Activated naive CD4-positive, alpha-beta T cell treated with anti-CD3 and anti-CD28 coated beads for 36 hours (primary cell): ENCODE results near the gene IRX1. TPM values are rescaled to one million over a fixed set of nuclear protein-coding genes. Genes with fewer than 3 reads are reported as not detected.

Experiments
- CTCF ChIA-PET: fragments of 350-600 bp; sonication (Branson Sonifier 250); formaldehyde crosslinking; loops from one replicate; lab custom pipeline; 2021; ENCODE audit warnings: antibody characterized with exemption; lab: Charles Lee
- DNase-seq: peaks from one replicate; pipeline ENCODE4 v3.0.0-alpha.2; 2020
- H3K27ac Mint-ChIP-seq: one replicate; pipeline ENCODE4 v1.8.0; 2021; ENCODE audit warnings: mild to moderate bottlenecking, mixed read lengths
- H3K27me3 Mint-ChIP-seq: one replicate; pipeline ENCODE4 v1.8.0; 2021; ENCODE audit warnings: low read depth, mixed read lengths
- H3K36me3 Mint-ChIP-seq: one replicate; pipeline ENCODE4 v1.8.0; 2021; ENCODE audit warnings: low read depth, mixed read lengths
- H3K4me1 Mint-ChIP-seq: one replicate; pipeline ENCODE4 v1.8.0; 2021; ENCODE audit warnings: low read depth, mixed read lengths
- H3K4me3 Mint-ChIP-seq: one replicate; pipeline ENCODE4 v1.8.0; 2021; ENCODE audit warnings: mild to moderate bottlenecking, moderate library complexity, mixed read lengths
- H3K9me3 Mint-ChIP-seq: one replicate; pipeline ENCODE4 v1.8.0; 2021; ENCODE audit warnings: mixed read lengths
- intact Hi-C: fragments of 100-400 bp; cut with micrococcal nuclease; formaldehyde crosslinking; loops from one replicate; pipeline ENCODE4 v1.15.1; 2023
- total RNA-seq, 2 experiments: library from RNA; stranded (reverse); gene quantifications; one replicate each; pipeline ENCODE4 v1.2.3, GENCODE V29; 2021

IRX1 gene
- not detected for total RNA-seq

- H3K27ac Mint-ChIP-seq = no peak within 1 kb of the TSS
- no peak for DNase-seq
- H3K27me3 Mint-ChIP-seq = peaks cover 64% of the 10 kb centered on the region
- CTCF ChIA-PET = no interaction called here
- peaks cover 14% of the 10 kb centered on the region for H3K4me1 Mint-ChIP-seq
- H3K9me3 Mint-ChIP-seq = no peaks in the 10 kb centered on the region
- intact Hi-C loops = loop anchor here (5.0 kb wide), 2 partner anchors 853 to 1713 kb away; partner anchors contain the start of gene IRX4
- peaks cover 3% of the 10 kb centered on the region for H3K36me3 Mint-ChIP-seq
- H3K4me3 Mint-ChIP-seq = no peak within 1 kb of the TSS
Observed at GRCh38 chr5:3595006-3595961, at the start of gene IRX1. IRX1 (plus strand) TSS chr5:3595832; CDS start chr5:3596106, 274 bp downstream.

GRCh38 chr5:3546028-3546427, 49.6 kb upstream of the IRX1 start:
- H3K4me1 Mint-ChIP-seq = no peaks in the 10 kb centered on the region
- peaks cover 2% of the 10 kb centered on the region for H3K27me3 Mint-ChIP-seq
- H3K27ac Mint-ChIP-seq = no peak overlapping the region
- CTCF ChIA-PET = no interaction called here
- H3K9me3 Mint-ChIP-seq = peaks cover 3% of the 10 kb centered on the region
- intact Hi-C loops = no loop called here
- no peak overlapping the region for H3K4me3 Mint-ChIP-seq
- no peak for DNase-seq
- no peaks in the 10 kb centered on the region for H3K36me3 Mint-ChIP-seq

DNA sequence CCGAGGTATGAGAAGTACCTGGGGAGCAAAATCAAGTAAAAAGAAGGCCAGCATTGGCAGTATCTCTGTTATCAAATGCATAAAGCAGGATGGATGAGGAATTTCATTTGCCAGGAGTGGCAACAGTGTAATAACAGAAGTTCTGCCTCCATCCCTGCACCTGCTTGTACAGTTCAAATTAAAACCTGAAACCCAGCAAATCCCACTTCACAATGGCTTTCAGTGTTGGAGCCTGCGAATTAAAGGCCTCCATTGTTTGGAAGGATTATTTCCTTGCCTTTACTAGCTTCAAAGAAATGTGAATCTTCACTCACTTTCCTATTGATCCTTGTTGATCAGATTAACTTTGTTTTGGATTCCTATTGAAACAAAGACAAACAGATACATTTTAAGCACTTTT, 31.5 kb upstream of the IRX1 start:
- DNase-seq = no peak
- CTCF ChIA-PET = interaction anchor here (0.6 kb wide), 1 partner anchor 1908 kb away, joined by 3 read pairs; no protein-coding TSS in a partner anchor

GRCh38 chr5:3564827-3565518, 30.7 kb upstream of the IRX1 start:
- Mint-ChIP-seq H3K27ac (no peak overlapping the region), H3K27me3 (peaks cover 6% of the 10 kb centered on the region), H3K9me3 (peaks cover 17% of the 10 kb centered on the region), H3K4me3 (no peak overlapping the region), H3K36me3 (no peaks in the 10 kb centered on the region), H3K4me1 (no peaks in the 10 kb centered on the region)
- DNase-seq = no peak
- intact Hi-C loops = no loop called here
- CTCF ChIA-PET = no interaction called here

More for the DNA sequence above, 31.5 kb upstream of the IRX1 start:
- intact Hi-C loops = no loop called here
- Mint-ChIP-seq H3K36me3 (no peaks in the 10 kb centered on the region), H3K9me3 (peaks cover 17% of the 10 kb centered on the region), H3K4me3 (no peak overlapping the region), H3K27ac (no peak overlapping the region), H3K27me3 (peaks cover 6% of the 10 kb centered on the region), H3K4me1 (no peaks in the 10 kb centered on the region)

DNA sequence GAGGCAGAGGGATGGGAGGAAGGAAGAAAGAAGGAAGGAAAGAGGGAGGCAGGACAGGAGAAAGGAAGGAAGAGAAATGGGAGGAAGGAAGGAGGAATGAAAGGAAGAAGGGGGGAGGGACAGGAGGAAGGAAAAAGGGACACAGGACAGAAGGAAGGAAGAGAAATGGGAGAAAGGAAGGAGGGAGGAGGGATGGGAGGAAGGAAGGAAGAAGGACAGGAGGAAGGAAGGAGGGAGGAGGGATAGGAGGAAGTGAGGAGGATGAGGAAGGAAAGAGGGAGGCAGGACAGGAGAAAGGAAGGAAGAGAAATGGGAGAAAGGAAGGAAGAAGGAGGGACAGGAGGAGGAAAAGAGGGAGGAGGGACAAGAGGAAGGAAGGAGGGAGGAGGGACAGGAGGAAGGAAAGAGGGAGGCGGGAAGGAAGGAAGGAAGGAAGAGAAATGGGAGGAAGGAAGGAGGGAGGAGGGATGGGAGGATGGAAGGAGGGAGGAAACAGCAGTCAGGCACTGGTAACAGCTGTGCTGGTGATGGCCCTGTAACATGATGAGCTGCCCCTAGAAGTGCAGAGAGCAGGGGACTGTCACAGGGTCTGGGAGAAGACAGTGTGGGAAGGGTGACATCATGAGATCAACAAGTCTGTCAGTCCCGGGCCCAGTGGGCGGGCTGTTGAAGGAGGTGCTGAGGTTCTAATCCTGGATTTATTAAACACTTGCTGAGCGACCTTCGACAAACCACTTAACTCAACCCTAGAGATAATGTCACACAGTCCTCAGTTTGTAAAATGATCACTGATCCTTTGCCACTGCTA, 10.7 kb upstream of the IRX1 start:
- CTCF ChIA-PET = no interaction called here
- DNase-seq = no peak
- Mint-ChIP-seq H3K36me3 (peaks cover under 1% of the 10 kb centered on the region), H3K4me3 (no peak overlapping the region), H3K4me1 (peaks cover under 1% of the 10 kb centered on the region), H3K9me3 (no peaks in the 10 kb centered on the region), H3K27me3 (peaks cover 42% of the 10 kb centered on the region), H3K27ac (no peak overlapping the region)
- intact Hi-C loops = no loop called here

DNA sequence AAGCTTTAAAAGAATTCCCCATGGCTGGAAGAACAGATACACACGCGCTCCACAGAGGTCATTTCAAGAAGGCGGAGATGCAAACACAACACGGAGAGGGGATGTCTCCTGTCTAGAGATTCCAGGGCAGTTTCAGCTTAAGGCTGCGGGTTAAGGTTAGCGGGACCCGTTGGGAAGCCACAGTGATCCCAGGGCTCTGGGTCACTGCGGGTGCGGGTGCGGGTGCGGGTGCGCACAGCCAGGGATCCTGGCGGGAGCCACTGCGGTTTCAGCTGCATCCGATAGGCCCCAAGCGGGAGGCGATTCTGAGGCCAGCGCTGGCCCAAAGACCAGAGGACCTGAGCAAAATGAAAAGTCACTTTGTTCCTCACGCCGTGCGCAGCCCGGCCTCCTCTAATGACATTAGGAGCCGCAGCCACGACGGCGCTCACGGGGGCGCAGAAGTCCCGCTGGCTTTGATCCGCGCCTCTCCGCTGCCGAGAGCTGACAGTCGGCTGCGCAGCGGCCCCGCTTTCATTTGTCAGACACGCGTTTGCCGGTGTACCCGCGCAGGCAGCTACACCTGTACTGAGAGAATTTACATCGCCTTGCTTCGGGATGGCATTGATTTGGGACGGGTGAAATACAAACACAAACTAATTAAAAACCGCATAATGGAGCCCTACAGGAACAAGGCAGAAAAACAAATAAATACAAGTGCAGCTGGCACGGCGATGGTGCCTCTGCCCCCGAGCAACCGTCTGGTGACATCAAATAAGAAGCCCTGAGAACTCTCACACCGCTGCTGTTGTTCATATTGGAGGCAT, 5.3 kb upstream of the IRX1 start:
- no peak overlapping the region for H3K27ac Mint-ChIP-seq
- no peak overlapping the region for H3K4me3 Mint-ChIP-seq
- intact Hi-C loops = no loop called here
- H3K9me3 Mint-ChIP-seq = no peaks in the 10 kb centered on the region
- H3K36me3 Mint-ChIP-seq = peaks cover 4% of the 10 kb centered on the region
- peaks cover 68% of the 10 kb centered on the region for H3K27me3 Mint-ChIP-seq
- CTCF ChIA-PET = no interaction called here
- H3K4me1 Mint-ChIP-seq = peaks cover 8% of the 10 kb centered on the region
- no peak for DNase-seq

- DNase-seq = no peak
- Mint-ChIP-seq H3K27ac (no peak overlapping the region), H3K36me3 (peaks cover 4% of the 10 kb centered on the region), H3K4me3 (no peak overlapping the region), H3K4me1 (peaks cover 8% of the 10 kb centered on the region), H3K9me3 (no peaks in the 10 kb centered on the region), H3K27me3 (peaks cover 65% of the 10 kb centered on the region)
- intact Hi-C loops = no loop called here
- CTCF ChIA-PET = no interaction called here
Observed at GRCh38 chr5:3590967-3591900, 4.4 kb upstream of the IRX1 start.

DNA sequence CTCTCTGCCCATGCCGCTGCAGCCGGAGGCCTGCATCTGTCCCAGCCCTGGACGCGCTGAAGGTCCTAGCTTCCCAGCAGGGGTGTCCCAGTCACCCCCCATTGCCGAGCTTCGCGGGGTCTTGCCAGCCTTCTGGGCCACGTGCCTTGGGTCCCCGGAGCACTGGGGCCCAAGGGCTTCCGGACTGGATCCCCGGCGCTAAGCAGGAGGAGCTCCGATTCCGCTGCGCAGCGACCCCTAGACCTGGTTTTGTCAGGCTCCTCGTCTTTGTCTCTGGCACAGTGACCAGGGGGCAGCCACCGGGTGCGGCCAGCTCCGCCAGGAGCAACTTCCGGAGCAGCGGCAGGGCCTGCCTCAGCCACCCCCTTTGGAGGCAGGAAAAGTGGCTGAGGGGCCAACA, 3.3 kb upstream of the IRX1 start:
- Mint-ChIP-seq H3K27ac (no peak overlapping the region), H3K9me3 (no peaks in the 10 kb centered on the region), H3K27me3 (peaks cover 65% of the 10 kb centered on the region), H3K36me3 (peaks cover 4% of the 10 kb centered on the region), H3K4me3 (no peak overlapping the region), H3K4me1 (peaks cover 12% of the 10 kb centered on the region)
- intact Hi-C loops = no loop called here
- CTCF ChIA-PET = no interaction called here
- DNase-seq = no peak

DNA sequence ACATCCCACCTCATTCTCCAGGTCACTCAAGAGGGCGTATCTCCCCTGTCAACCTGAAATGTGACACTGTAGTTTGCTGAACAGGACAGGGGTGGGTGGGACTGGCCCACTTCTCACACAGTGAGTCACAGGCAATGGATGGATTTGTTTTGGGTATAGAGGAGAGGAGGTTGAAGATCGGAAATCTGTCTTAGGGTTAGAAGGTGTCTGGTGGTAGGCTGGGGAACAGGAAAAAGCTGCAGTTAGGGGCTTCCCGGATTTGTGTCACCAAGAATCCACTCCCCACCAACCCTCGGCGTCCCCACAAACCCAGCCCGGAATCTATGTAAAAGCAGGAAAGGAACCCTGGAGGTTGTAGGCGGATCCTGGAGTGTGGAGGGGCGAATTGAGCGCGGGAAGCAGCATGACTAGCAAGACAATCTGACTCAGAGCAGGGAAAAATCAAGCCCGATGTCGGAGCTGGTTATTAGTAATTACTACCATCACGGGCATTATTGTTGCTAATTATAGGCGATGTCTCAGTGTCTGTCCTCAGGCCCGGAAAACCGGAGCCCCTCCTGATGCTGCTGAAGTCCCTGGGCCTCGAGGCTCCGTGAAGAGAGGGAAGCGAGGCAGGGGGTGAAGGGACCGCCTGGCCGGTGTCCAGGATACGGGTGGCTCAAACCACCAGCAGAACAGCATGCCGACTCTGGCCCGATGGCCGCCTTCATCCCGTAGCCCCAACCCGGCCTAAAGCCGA, 1.7 kb upstream of the IRX1 start:
- CTCF ChIA-PET = no interaction called here
- Mint-ChIP-seq H3K27ac (no peak overlapping the region), H3K9me3 (no peaks in the 10 kb centered on the region), H3K27me3 (peaks cover 68% of the 10 kb centered on the region), H3K4me1 (peaks cover 14% of the 10 kb centered on the region), H3K36me3 (peaks cover 4% of the 10 kb centered on the region), H3K4me3 (no peak overlapping the region)
- DNase-seq = no peak
- intact Hi-C loops = no loop called here

DNA sequence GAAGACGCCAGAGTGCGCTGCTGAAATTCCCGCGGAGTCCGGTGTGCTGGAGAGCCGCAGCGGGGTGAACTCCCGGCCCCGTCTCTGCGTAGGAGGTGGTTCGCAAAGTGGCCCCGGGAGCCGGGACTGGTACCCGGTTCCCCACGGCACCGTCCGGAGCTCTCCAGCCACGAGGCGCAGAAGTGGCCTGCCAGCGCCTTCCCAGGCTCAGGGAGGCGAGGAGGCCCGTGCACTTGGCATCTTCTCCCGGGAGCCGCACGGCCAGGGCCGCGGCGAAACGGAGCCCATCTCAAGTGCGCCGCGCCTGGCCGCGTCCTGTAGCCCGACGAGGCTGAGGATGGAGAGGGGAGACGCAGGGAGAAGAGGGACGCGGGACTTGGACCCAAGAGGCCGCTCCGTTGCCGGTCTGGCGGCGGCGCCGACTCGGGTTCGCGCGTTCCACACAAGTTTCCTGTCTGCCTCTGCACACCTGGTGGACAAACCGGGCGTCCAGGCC, 1.1 kb upstream of the IRX1 start:
- H3K9me3 Mint-ChIP-seq = no peaks in the 10 kb centered on the region
- intact Hi-C loops = loop anchor here (5.0 kb wide), 2 partner anchors 852 to 1712 kb away; partner anchors contain the start of gene IRX4
- no peak overlapping the region for H3K27ac Mint-ChIP-seq
- H3K36me3 Mint-ChIP-seq = peaks cover 6% of the 10 kb centered on the region
- H3K4me3 Mint-ChIP-seq = no peak overlapping the region
- H3K27me3 Mint-ChIP-seq = peaks cover 68% of the 10 kb centered on the region
- H3K4me1 Mint-ChIP-seq = peaks cover 16% of the 10 kb centered on the region
- CTCF ChIA-PET = no interaction called here
- no peak for DNase-seq
